Tibial nerve (tissue), 4 donors: ENCODE measurements around the gene ST8SIA6. TPM values are rescaled to one million over a fixed set of nuclear protein-coding genes. Genes with fewer than 3 reads are reported as not detected.

ENCODE experiments used
- DNase-seq, 2 donors: peaks; one replicate each; pipeline ENCODE4 v3.0.0-alpha.2; 2019; ENCODE audit warnings: low spot score in 2 of 2
- H3K27ac ChIP-seq, 4 donors: fragments of 200-600 bp; sonication (generic) in 3 of 4; one replicate each; pipeline ENCODE4 v1.5.1; 2017 to 2019; ENCODE audit warnings: mild to moderate bottlenecking in 1 of 4
- H3K27me3 ChIP-seq, 2 donors: fragments of 200-600 bp; sonication (generic) in 1 of 2; one replicate each; pipeline versions ENCODE4 v1.5.1 to v1.6.0; 2017 to 2019
- H3K36me3 ChIP-seq, 3 donors: fragments of 200-600 bp; sonication (generic); one replicate each; pipeline ENCODE4 v1.5.1; 2018 to 2019
- H3K4me1 ChIP-seq, 4 donors: fragments of 200-600 bp; sonication (generic) in 3 of 4; one replicate each; pipeline ENCODE4 v1.5.1; 2017 to 2019
- H3K4me3 ChIP-seq, 4 donors: fragments of 200-600 bp; sonication (generic) in 3 of 4; one replicate each; pipeline ENCODE4 v1.5.1; 2017 to 2019; ENCODE audit warnings: mild to moderate bottlenecking in 1 of 4, moderate library complexity in 1 of 4
- H3K9me3 ChIP-seq, 4 donors: fragments of 200-600 bp; sonication (generic) in 3 of 4; one replicate each; pipeline ENCODE4 v1.5.1; 2017 to 2019
- CTCF ChIP-seq, 5 experiments: fragments of 200-600 bp in 3 of 5; fragments of 450-650 bp in 2 of 5; sonication (generic) in 3 of 5; IDR thresholded peaks; one replicate each; pipeline ENCODE4 v1.5.1; 2016 to 2019; ENCODE audit warnings: antibody characterized with exemption in 5 of 5, mild to moderate bottlenecking in 3 of 5, moderate library complexity in 2 of 5
- EP300 ChIP-seq, 2 donors: sonication (generic); formaldehyde crosslinking; IDR thresholded peaks; one replicate each; pipeline ENCODE4 v1.6.1; 2017; ENCODE audit warnings: antibody characterized with exemption in 2 of 2, mild to moderate bottlenecking in 1 of 2
- POLR2A ChIP-seq, 2 donors: fragments of 450-650 bp; IDR thresholded peaks; one replicate each; pipeline ENCODE4 v1.6.1; 2017; ENCODE audit warnings: antibody characterized with exemption in 2 of 2, mild to moderate bottlenecking in 2 of 2, moderate library complexity in 2 of 2
- WGBS, 2 donors: methylation state at CpG; one replicate each; pipeline ENCODE4 v1.1.5; 2018; 5-methylcytosine and 5-hydroxymethylcytosine counted together
- total RNA-seq, 4 donors: library from RNA; depleted of rRNA; stranded (reverse); fragments of >200 nt; gene quantifications; one replicate each; pipeline ENCODE4 v1.1.0, GENCODE V29; 2016

ST8SIA6 gene
- total RNA-seq, 4 donors from 2014 or later, result 1.9 to 4.2 (median 3.5) TPM

- Histone ChIP-seq H3K27me3 (peaks cover 0 to 30% of the 10 kb centered on the region in 2 donors), H3K4me3 (no peak overlapping the region), H3K27ac (no peak overlapping the region), H3K36me3 (peaks cover 0 to 23% (median 0%) of the 10 kb centered on the region in 3 donors), H3K9me3 (peaks cover 0 to 31% (median 2%) of the 10 kb centered on the region in 4 donors), H3K4me1 (peaks cover 0 to 19% (median 5%) of the 10 kb centered on the region in 4 donors)
- TF ChIP-seq EP300 (IDR thresholded peaks at IDR 0.05) (no peak), CTCF (IDR thresholded peaks at IDR 0.05) (no peak), POLR2A (IDR thresholded peaks at IDR 0.05) (no peak)
- 71 to 73% methylated on average over 6 of the region's 6 CpGs for WGBS, 2 donors
- no peak for DNase-seq
Observed at GRCh38 chr10:17452060-17452841, 2.1 kb downstream of the ST8SIA6 start.

DNA sequence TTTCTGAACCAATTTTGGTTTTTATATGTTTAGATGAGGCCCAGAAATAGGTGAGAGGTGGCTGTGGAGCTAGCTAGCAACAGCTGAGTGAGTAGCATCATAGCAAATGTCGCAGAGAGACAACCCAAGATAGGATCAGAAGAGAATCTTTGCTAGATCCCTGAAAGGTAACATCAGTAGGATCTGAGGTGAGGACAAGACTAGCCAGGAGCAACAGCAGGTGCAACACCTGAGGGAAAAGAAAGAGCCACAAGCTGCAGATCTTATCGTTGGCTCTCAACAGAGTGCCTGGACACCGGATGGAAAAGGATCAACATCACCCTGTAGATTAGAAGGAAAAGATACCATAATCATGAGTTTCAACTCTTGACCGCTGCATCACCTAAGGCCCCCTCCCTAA, 4.4 kb downstream of the ST8SIA6 start:
- H3K27ac ChIP-seq, result no peak overlapping the region

DNA sequence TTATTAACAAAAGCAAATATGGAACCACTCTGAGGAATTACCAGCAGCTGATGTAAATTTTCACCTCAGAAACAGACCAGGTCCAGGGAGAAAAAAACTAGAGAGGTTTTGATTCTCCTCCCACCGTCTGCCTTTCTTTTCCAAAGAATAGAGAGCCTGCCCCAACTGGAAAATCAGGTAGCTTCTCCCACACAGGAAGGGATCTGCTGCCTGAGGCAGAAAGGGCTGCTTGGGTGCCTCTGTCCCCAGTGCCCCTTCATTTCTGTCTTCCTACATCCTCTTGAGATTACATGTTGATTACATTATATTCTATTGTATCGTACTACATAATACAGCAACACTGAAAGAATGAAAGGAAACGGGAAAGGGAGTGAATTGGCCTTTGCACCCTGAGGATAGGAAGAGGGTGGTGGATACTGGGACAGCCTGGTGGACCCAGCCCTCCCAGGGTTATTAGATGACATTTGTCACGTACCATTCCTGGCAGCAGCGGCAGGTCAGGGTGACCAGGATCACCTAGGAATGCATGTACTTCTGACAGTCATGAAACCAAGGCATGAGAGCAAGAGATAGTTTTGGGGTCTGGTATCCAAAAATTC, 8.9 kb downstream of the ST8SIA6 start:
- Histone ChIP-seq H3K9me3 (peaks cover 0 to 26% (median 2%) of the 10 kb centered on the region in 4 donors), H3K4me1 (no peaks in the 10 kb centered on the region), H3K27ac (no peak overlapping the region), H3K36me3 (peaks cover 0 to 23% (median 0%) of the 10 kb centered on the region in 3 donors), H3K4me3 (no peak overlapping the region), H3K27me3 (no peaks in the 10 kb centered on the region)
- no peak for DNase-seq
- 60% methylated on average over 5 of the region's 5 CpGs for WGBS, 2 donors
- TF ChIP-seq CTCF (IDR thresholded peaks at IDR 0.05) (no peak), EP300 (IDR thresholded peaks at IDR 0.05) (no peak), POLR2A (IDR thresholded peaks at IDR 0.05) (no peak)

More for the DNA sequence above, 4.4 kb downstream of the ST8SIA6 start:
- H3K27me3 ChIP-seq, result peaks cover 0 to 19% of the 10 kb centered on the region in 2 donors
- TF ChIP-seq POLR2A (IDR thresholded peaks at IDR 0.05) (no peak), CTCF (IDR thresholded peaks at IDR 0.05) (no peak), EP300 (IDR thresholded peaks at IDR 0.05) (no peak)
- no peak for DNase-seq
- peaks cover 0 to 19% (median 5%) of the 10 kb centered on the region in 4 donors for H3K4me1 ChIP-seq
- H3K4me3 ChIP-seq, result no peak overlapping the region
- WGBS, 2 donors, result 95 to 96% methylated on average over 4 of the region's 4 CpGs
- H3K36me3 ChIP-seq, result peaks cover 0 to 23% (median 0%) of the 10 kb centered on the region in 3 donors
- peaks cover 0 to 26% (median 2%) of the 10 kb centered on the region in 4 donors for H3K9me3 ChIP-seq

GRCh38 chr10:17444388-17444714, 10.0 kb downstream of the ST8SIA6 start:
- no peak for DNase-seq
- WGBS, 2 donors, result 67 to 69% methylated on average over 2 of the region's 2 CpGs
- H3K27me3 ChIP-seq, result no peaks in the 10 kb centered on the region
- TF ChIP-seq CTCF (IDR thresholded peaks at IDR 0.05) (no peak), POLR2A (IDR thresholded peaks at IDR 0.05) (no peak), EP300 (IDR thresholded peaks at IDR 0.05) (no peak)
- H3K4me1 ChIP-seq, result no peaks in the 10 kb centered on the region
- peaks cover 0 to 18% (median 2%) of the 10 kb centered on the region in 4 donors for H3K9me3 ChIP-seq
- H3K27ac ChIP-seq, result no peak overlapping the region
- peaks cover 0 to 12% (median 0%) of the 10 kb centered on the region in 3 donors for H3K36me3 ChIP-seq
- H3K4me3 ChIP-seq, result no peak overlapping the region
